HL-60 (cell line): ENCODE results near the gene LDB2.

Source experiments
- CTCF ChIP-seq: IDR thresholded peaks from one replicate; pipeline ENCODE4 v1.5.1; 2011; ENCODE audit warnings: low read length, control low read depth, inconsistent platforms; ENCODE audit not compliant: insufficient read depth
- GABPA ChIP-seq: IDR thresholded peaks from 2 replicates; pipeline ENCODE4 v1.6.1; 2012; ENCODE audit warnings: low read depth
- POLR2AphosphoS5 ChIP-seq: IDR thresholded peaks from 2 replicates; pipeline ENCODE4 v1.6.1; 2012; ENCODE audit warnings: low read depth
- REST ChIP-seq: IDR thresholded peaks from 2 replicates; pipeline ENCODE4 v1.6.1; 2012; ENCODE audit warnings: low read depth; ENCODE audit not compliant: insufficient replicate concordance

DNA sequence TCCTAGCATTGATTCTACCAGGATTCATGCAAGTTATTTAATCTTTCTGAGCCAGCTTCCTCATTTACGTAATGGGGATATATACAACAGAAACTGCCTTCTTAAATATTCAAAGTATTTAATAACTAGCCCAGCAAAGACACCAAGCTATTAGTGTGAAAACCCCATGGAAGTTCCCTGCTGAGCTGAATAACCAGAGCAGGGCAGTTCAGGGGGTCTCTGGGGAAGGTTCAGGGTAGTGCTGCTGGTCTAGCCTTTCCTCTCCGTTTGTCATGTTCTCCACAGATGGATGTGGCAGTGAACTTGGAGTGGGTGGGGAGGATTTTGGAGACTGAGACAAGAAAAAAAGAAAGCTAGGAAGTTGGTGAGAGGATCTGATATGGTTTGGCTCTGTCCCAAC, 431.4 kb downstream of the LDB2 start:
- no peak for TF ChIP-seq CTCF
- no peak for TF ChIP-seq POLR2AphosphoS5
- TF ChIP-seq REST = no peak
- TF ChIP-seq GABPA = no peak
